Measurements from ENCODE around the gene ACSS3. TPM values are rescaled to one million over a fixed set of nuclear protein-coding genes. Genes with fewer than 3 reads are reported as not detected.

Gene ACSS3
- total and polyA plus RNA-seq, 9 of the 15 experiments (the other 6 are each of a cell fraction or from before 2014, with no cell fraction given), result 0.40 TPM; not detected in 8

DNA sequence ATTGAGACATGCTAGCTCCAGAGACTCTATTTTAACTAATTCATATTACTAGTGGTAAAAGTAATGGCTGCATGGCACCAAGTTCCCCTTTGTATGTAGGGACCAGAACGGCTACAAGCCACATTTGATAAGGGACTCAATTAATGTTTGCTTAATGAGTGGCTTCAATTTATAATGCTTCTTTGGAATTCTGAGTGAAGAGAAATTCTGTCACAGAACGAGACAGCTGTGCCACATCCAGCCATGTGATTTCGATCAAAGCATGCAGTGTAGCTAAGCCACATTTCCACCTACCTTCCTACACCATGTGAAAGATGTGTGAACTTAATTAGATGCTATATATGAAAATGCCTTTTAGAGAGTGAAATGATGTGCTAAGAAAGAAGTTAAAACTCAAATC lies 217.4 kb downstream of the ACSS3 start:
- no peak for DNase-seq (ENCODE audit: extremely low read depth in 1 of 4, low spot score in 3 of 4)
- H3K9me3 ChIP-seq (replicated peaks; ENCODE audit: control insufficient read depth, insufficient read depth, low read depth, low read length), result no peaks in the 10 kb centered on the region; the same call in 1 of the 2 replicates
- no peaks in the 10 kb centered on the region for H3K36me3 ChIP-seq (ENCODE audit: control insufficient read depth, insufficient read depth, low read length)
- no peak for FAIRE-seq
- H3K79me2 ChIP-seq (ENCODE audit: control insufficient read depth, insufficient read depth, low read length), result no peaks in the 10 kb centered on the region
- WGBS (ENCODE audit: insufficient coverage, low coverage, missing lambda C conversion rate), result 0% methylated on average over 3 of the region's 3 CpGs
- no peak overlapping the region for H3K9ac ChIP-seq (ENCODE audit: insufficient read depth in 1 of 2, low read depth in 2 of 2, low read length in 2 of 2)
- intact Hi-C loops (cut with micrococcal nuclease) (no loop called here), in situ Hi-C loops (cut with MboI) (no loop called here)
- no peak overlapping the region for H3K4me3 ChIP-seq
- ATAC-seq, result no peak
- H2AFZ ChIP-seq (ENCODE audit: low read depth, low read length), result no peak overlapping the region
- BruUV-seq (replicated peaks), result no TSS peak
- TF ChIP-seq TBP (optimal IDR thresholded peaks at IDR 0.05; ENCODE audit: low read depth, low read length) (no peak), HNRNPH1 (optimal IDR thresholded peaks at IDR 0.05; ENCODE audit: low read depth, low read length) (no peak), ZNF133 (CRISPR knock-in tag; IDR thresholded peaks at IDR 0.05) (no peak), PHF21A (IDR thresholded peaks at IDR 0.05; ENCODE audit: borderline replicate concordance, low read depth) (no peak), TAF15 (IDR thresholded peaks at IDR 0.05; ENCODE audit: low read depth, low read length) (no peak), BCOR (IDR thresholded peaks at IDR 0.05) (no peak), RB1 (IDR thresholded peaks at IDR 0.05; ENCODE audit: low read depth) (no peak), TEAD4 (IDR thresholded peaks at IDR 0.05; ENCODE audit: low read length) (no peak), TEAD4 (CRISPR knock-in tag; IDR thresholded peaks at IDR 0.05; ENCODE audit: borderline replicate concordance) (no peak), SIRT6 (IDR thresholded peaks at IDR 0.05; ENCODE audit: low read depth, low read length) (no peak)
- TF ChIP-seq, protein P1, sequence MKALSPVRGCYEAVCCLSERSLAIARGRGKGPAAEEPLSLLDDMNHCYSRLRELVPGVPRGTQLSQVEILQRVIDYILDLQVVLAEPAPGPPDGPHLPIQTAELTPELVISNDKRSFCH (CRISPR knock-in tag; IDR thresholded peaks at IDR 0.05), result no peak
- TF ChIP-seq, protein P1 (tag; IDR thresholded peaks at IDR 0.05), result no peak
- TF ChIP-seq, protein P2, sequence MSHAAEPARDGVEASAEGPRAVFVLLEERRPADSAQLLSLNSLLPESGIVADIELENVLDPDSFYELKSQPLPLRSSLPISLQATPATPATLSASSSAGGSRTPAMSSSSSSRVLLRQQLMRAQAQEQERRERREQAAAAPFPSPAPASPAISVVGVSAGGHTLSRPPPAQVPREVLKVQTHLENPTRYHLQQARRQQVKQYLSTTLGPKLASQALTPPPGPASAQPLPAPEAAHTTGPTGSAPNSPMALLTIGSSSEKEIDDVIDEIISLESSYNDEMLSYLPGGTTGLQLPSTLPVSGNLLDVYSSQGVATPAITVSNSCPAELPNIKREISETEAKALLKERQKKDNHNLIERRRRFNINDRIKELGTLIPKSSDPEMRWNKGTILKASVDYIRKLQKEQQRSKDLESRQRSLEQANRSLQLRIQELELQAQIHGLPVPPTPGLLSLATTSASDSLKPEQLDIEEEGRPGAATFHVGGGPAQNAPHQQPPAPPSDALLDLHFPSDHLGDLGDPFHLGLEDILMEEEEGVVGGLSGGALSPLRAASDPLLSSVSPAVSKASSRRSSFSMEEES (CRISPR knock-in tag; IDR thresholded peaks at IDR 0.05), result no peak
- POLR2A ChIA-PET, result interaction anchor here (1.0 kb wide), 1 partner anchor 9 kb away, joined by 3 read pairs; no protein-coding TSS in a partner anchor
- CTCF ChIA-PET (ENCODE audit: low intra/inter-chr PET ratio), result no interaction called here
- no peaks in the 10 kb centered on the region for H3K27me3 ChIP-seq (ENCODE audit: control insufficient read depth in 2 of 2, insufficient read depth in 2 of 2, low read length in 2 of 2)
- H3K4me1 ChIP-seq (replicated peaks in 1 of 2; ENCODE audit: control insufficient read depth in 2 of 2, insufficient read depth in 2 of 2, low read length in 2 of 2), result no peaks in the 10 kb centered on the region
- H3K4me2 ChIP-seq (ENCODE audit: insufficient read depth, low read length), result no peak overlapping the region
- H4K20me1 ChIP-seq (replicated peaks; ENCODE audit: control insufficient read depth, insufficient read depth, low read length), result no peaks in the 10 kb centered on the region
- H3K9me1 ChIP-seq (ENCODE audit: control insufficient read depth, insufficient read depth, low read length), result no peaks in the 10 kb centered on the region
- no peak overlapping the region for H3K27ac ChIP-seq (ENCODE audit: extremely low read depth, low read depth, low read length)

Measured in K562 (cell line).